Measurements from ENCODE around the gene ARTN. TPM values are rescaled to one million over a fixed set of nuclear protein-coding genes. Genes with fewer than 3 reads are reported as not detected.

Gene ARTN
- total RNA-seq, 3 donors from 2014 or later (not counting 1 experiment from before 2014, with no cell fraction given) = 1.4 TPM; not detected in 2

DNA sequence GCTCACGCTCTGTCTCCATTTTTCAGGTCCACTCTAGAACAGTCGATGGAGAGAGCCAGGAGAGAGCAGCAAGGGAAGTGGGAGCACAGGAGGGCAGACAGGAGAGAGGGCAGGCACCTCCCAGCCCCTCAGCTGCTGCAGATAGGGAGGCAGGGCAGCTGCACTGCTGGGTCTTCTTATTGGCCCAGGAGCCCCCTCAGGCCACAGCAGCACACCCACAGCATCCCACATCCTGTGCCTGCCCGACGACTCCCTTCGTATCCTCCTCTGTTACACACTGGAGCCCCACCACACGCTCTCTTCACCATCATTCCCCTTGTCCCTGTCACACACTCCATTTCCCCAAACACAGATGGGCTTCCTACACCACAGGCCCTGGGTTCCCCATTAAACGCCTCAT, 13.7 kb upstream of the ARTN start:
- Mint-ChIP-seq H3K4me3 (no peak overlapping the region), H3K9me3 (no peaks in the 10 kb centered on the region), H3K36me3 (no peaks in the 10 kb centered on the region), H3K27me3 (ENCODE audit: low read depth in 2 of 2) (no peaks in the 10 kb centered on the region), H3K4me1 (peaks cover 0 to 9% of the 10 kb centered on the region in 2 donors), H3K27ac (no peak overlapping the region)
- TF ChIP-seq CTCF (IDR thresholded peaks at IDR 0.05) = no peak
- no peaks in the 10 kb centered on the region for H3K4me1 ChIP-seq (ENCODE audit: control insufficient read depth, insufficient read depth, low read length)
- intact Hi-C loops (cut with micrococcal nuclease) = no loop called here
- WGBS (ENCODE audit: insufficient coverage) = 74% methylated on average over 7 of the region's 7 CpGs
- no peak overlapping the region for H3K27ac ChIP-seq (ENCODE audit: low read length)
- H3K4me3 ChIP-seq (ENCODE audit: low read length) = no peak overlapping the region
- DNase-seq (no peak), ATAC-seq (no peak)
- no peaks in the 10 kb centered on the region for H3K9me3 ChIP-seq (ENCODE audit: control insufficient read depth, insufficient read depth, low read length)
- no peaks in the 10 kb centered on the region for H3K27me3 ChIP-seq (ENCODE audit: control insufficient read depth, insufficient read depth, low read length)
- H3K36me3 ChIP-seq (ENCODE audit: control insufficient read depth, insufficient read depth, low read length) = no peaks in the 10 kb centered on the region

DNA sequence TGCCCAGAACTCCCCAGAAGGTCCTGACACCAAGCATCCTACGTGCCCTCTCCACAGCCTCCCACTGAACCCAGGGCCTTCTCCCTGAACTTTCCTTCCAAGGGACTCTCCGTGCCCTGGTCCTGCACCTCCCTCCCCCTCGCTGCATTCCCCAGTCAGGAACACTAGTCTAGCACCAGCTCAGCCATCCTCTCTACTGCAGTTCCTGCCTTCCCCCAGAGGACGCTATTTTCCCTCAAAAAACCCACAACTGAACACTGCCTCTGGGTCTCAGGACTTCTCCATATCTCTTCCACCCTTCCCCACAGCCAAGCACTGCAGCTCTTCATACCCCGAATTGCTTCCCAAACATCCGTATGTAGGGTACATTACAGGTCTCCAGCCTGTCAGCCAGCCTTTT, 12.6 kb upstream of the ARTN start:
- Mint-ChIP-seq H3K36me3 (no peaks in the 10 kb centered on the region), H3K27me3 (ENCODE audit: low read depth in 2 of 2) (no peaks in the 10 kb centered on the region), H3K9me3 (no peaks in the 10 kb centered on the region), H3K27ac (no peak overlapping the region), H3K4me1 (peaks cover 0 to 9% of the 10 kb centered on the region in 2 donors), H3K4me3 (no peak overlapping the region)
- no peaks in the 10 kb centered on the region for H3K27me3 ChIP-seq (ENCODE audit: control insufficient read depth, insufficient read depth, low read length)
- ATAC-seq (no peak), DNase-seq (no peak)
- H3K4me3 ChIP-seq (ENCODE audit: low read length) = no peak overlapping the region
- 91% methylated on average over 6 of the region's 6 CpGs for WGBS (ENCODE audit: insufficient coverage)
- H3K36me3 ChIP-seq (ENCODE audit: control insufficient read depth, insufficient read depth, low read length) = no peaks in the 10 kb centered on the region
- intact Hi-C loops (cut with micrococcal nuclease) = no loop called here
- H3K9me3 ChIP-seq (ENCODE audit: control insufficient read depth, insufficient read depth, low read length) = no peaks in the 10 kb centered on the region
- H3K4me1 ChIP-seq (ENCODE audit: control insufficient read depth, insufficient read depth, low read length) = no peaks in the 10 kb centered on the region
- TF ChIP-seq CTCF (IDR thresholded peaks at IDR 0.05) = no peak
- H3K27ac ChIP-seq (ENCODE audit: low read length) = no peak overlapping the region

GRCh38 chr1:43924516-43924915, 9.1 kb upstream of the ARTN start:
- no peak overlapping the region for H3K4me3 ChIP-seq (ENCODE audit: low read length)
- intact Hi-C loops (cut with micrococcal nuclease) = no loop called here
- ATAC-seq (no peak), DNase-seq (no peak)
- TF ChIP-seq CTCF (IDR thresholded peaks at IDR 0.05) = no peak
- 83% methylated on average over 4 of the region's 4 CpGs for WGBS (ENCODE audit: insufficient coverage)
- Mint-ChIP-seq H3K4me3 (no peak overlapping the region), H3K36me3 (no peaks in the 10 kb centered on the region), H3K27ac (no peak overlapping the region), H3K27me3 (ENCODE audit: low read depth in 2 of 2) (no peaks in the 10 kb centered on the region), H3K9me3 (no peaks in the 10 kb centered on the region), H3K4me1 (peaks cover 0 to 8% of the 10 kb centered on the region in 2 donors)
- H3K9me3 ChIP-seq (ENCODE audit: control insufficient read depth, insufficient read depth, low read length) = no peaks in the 10 kb centered on the region
- H3K27me3 ChIP-seq (ENCODE audit: control insufficient read depth, insufficient read depth, low read length) = no peaks in the 10 kb centered on the region
- no peak overlapping the region for H3K27ac ChIP-seq (ENCODE audit: low read length)
- no peaks in the 10 kb centered on the region for H3K36me3 ChIP-seq (ENCODE audit: control insufficient read depth, insufficient read depth, low read length)
- no peaks in the 10 kb centered on the region for H3K4me1 ChIP-seq (ENCODE audit: control insufficient read depth, insufficient read depth, low read length)

- Mint-ChIP-seq H3K4me3 (no peak overlapping the region), H3K4me1 (no peaks in the 10 kb centered on the region), H3K27ac (no peak overlapping the region), H3K9me3 (no peaks in the 10 kb centered on the region), H3K27me3 (ENCODE audit: low read depth in 2 of 2) (no peaks in the 10 kb centered on the region), H3K36me3 (no peaks in the 10 kb centered on the region)
- Histone ChIP-seq H3K9me3 (ENCODE audit: control insufficient read depth, insufficient read depth, low read length) (no peaks in the 10 kb centered on the region), H3K4me3 (ENCODE audit: low read length) (no peak overlapping the region), H3K4me1 (ENCODE audit: control insufficient read depth, insufficient read depth, low read length) (no peaks in the 10 kb centered on the region), H3K27ac (ENCODE audit: low read length) (no peak overlapping the region), H3K27me3 (ENCODE audit: control insufficient read depth, insufficient read depth, low read length) (no peaks in the 10 kb centered on the region), H3K36me3 (ENCODE audit: control insufficient read depth, insufficient read depth, low read length) (no peaks in the 10 kb centered on the region)
- no peak for ATAC-seq
- TF ChIP-seq CTCF (IDR thresholded peaks at IDR 0.05) = no peak
- intact Hi-C loops (cut with micrococcal nuclease) = no loop called here
- WGBS (ENCODE audit: insufficient coverage) = 93% methylated on average over 9 of the region's 9 CpGs
- DNase-seq = no peak
These were observed 7.8 kb upstream of the ARTN start for GRCh38 chr1:43925846-43926245.

Data from natural killer cell (primary cell).